Stimulated activated CD8-positive, alpha-beta memory T cell treated with anti-CD3 and anti-CD28 coated beads, Interleukin-15, amount 100 ng/mL, for 4 hours (primary cell): ENCODE data around the gene SNTG2.

Source experiments
- DNase-seq, 2 donors: peaks; one replicate each; pipeline ENCODE4 v3.0.0-alpha.2; 2020; ENCODE audit warnings: low read depth in 2 of 2

The SNTG2 gene

GRCh38 chr2:1147873-1148612, 197.4 kb downstream of the SNTG2 start:
- DNase-seq, result no peak

GRCh38 chr2:1150724-1151511, 200.3 kb downstream of the SNTG2 start:
- no peak for DNase-seq

- DNase-seq, result no peak
Observed at GRCh38 chr2:1152375-1152774, 201.7 kb downstream of the SNTG2 start.

GRCh38 chr2:1153920-1154319, 203.3 kb downstream of the SNTG2 start:
- no peak for DNase-seq

- DNase-seq, result no peak
Observed at GRCh38 chr2:1154710-1155594, 204.3 kb downstream of the SNTG2 start.

GRCh38 chr2:1156059-1156458, 205.4 kb downstream of the SNTG2 start:
- no peak for DNase-seq

GRCh38 chr2:1156531-1156930, 205.9 kb downstream of the SNTG2 start:
- DNase-seq, result no peak

GRCh38 chr2:1157107-1157506, 206.5 kb downstream of the SNTG2 start:
- DNase-seq, result no peak

GRCh38 chr2:1159013-1159412, 208.4 kb downstream of the SNTG2 start:
- DNase-seq, result no peak

GRCh38 chr2:1162246-1162645, 211.6 kb downstream of the SNTG2 start:
- DNase-seq, result no peak

GRCh38 chr2:1162768-1163584, 212.3 kb downstream of the SNTG2 start:
- no peak for DNase-seq

GRCh38 chr2:1166976-1167375, 216.3 kb downstream of the SNTG2 start:
- DNase-seq, result no peak

GRCh38 chr2:1168846-1169245, 218.2 kb downstream of the SNTG2 start:
- DNase-seq, result no peak

GRCh38 chr2:1169291-1169949, 218.8 kb downstream of the SNTG2 start:
- DNase-seq, result no peak

- DNase-seq, result no peak
Observed at GRCh38 chr2:1170241-1170640, 219.6 kb downstream of the SNTG2 start.

- DNase-seq, result no peak
Observed at GRCh38 chr2:1170711-1171110, 220.1 kb downstream of the SNTG2 start.

- no peak for DNase-seq
Observed at GRCh38 chr2:1173528-1173927, 222.9 kb downstream of the SNTG2 start.

- DNase-seq, result no peak
Observed at GRCh38 chr2:1181893-1182292, 231.2 kb downstream of the SNTG2 start.

- DNase-seq, result no peak
Observed at GRCh38 chr2:1183300-1183699, 232.7 kb downstream of the SNTG2 start.

GRCh38 chr2:1186421-1186820, 235.8 kb downstream of the SNTG2 start:
- DNase-seq, result no peak

GRCh38 chr2:1187189-1187588, 236.5 kb downstream of the SNTG2 start:
- no peak for DNase-seq
